H1 (cell line): ENCODE results near the gene THAP4. TPM values are rescaled to one million over a fixed set of nuclear protein-coding genes. Genes with fewer than 3 reads are reported as not detected.

ENCODE experiments used
- CTCF ChIA-PET: fragments of 300-600 bp; sonication (Branson Sonifier 250); formaldehyde crosslinking; loops from one replicate; lab custom pipeline; 2021; ENCODE audit not compliant: partially characterized antibody; lab: Charles Lee
- POLR2A ChIA-PET: fragments of 300-600 bp; sonication (Branson Sonifier 250); formaldehyde crosslinking; loops from one replicate; lab custom pipeline; 2021; ENCODE audit warnings: inconsistent platforms; ENCODE audit not compliant: partially characterized antibody; lab: Charles Lee
- DNase-seq, 2 experiments: peaks; one replicate each; pipeline versions ENCODE4 v3.0.0 to v3.0.0-alpha.2; 2010 to 2022; ENCODE audit warnings: low spot score in 2 of 2, low read depth in 1 of 2, mixed read lengths in 1 of 2
- FAIRE-seq: peaks from 2 replicates; lab custom pipeline; 2011; peaks lifted over from hg19 to GRCh38; lab: Jason Lieb, UNC
- H2AFZ ChIP-seq: 2 replicates; pipeline ENCODE4 v1.8.1; 2012; ENCODE audit warnings: low read length, inconsistent platforms
- H2AK5ac ChIP-seq: 2 replicates; pipeline ENCODE4 v1.6.1; 2013; ENCODE audit warnings: low read depth, low read length
- H2BK120ac ChIP-seq: replicated peaks from 2 replicates; pipeline ENCODE3; 2013; ENCODE audit warnings: low read depth, low read length, inconsistent platforms
- H2BK12ac ChIP-seq: 2 replicates; pipeline ENCODE4 v1.6.1; 2013; ENCODE audit warnings: low read depth, low read length
- H2BK15ac ChIP-seq: 2 replicates; pipeline ENCODE4 v1.6.1; 2013; ENCODE audit warnings: low read length
- H2BK20ac ChIP-seq: 2 replicates; pipeline ENCODE4 v1.6.1; 2013; ENCODE audit warnings: low read length
- H2BK5ac ChIP-seq: 2 replicates; pipeline ENCODE4 v1.6.1; 2013; ENCODE audit warnings: low read depth, low read length
- H3K14ac ChIP-seq: 2 replicates; pipeline ENCODE4 v1.6.1; 2013; ENCODE audit warnings: inconsistent platforms; ENCODE audit not compliant: insufficient read length
- H3K18ac ChIP-seq: 2 replicates; pipeline ENCODE4 v1.6.1; 2013; ENCODE audit warnings: low read length; ENCODE audit errors: extremely low read depth
- H3K23ac ChIP-seq: 2 replicates; pipeline ENCODE4 v1.6.1; 2013; ENCODE audit warnings: inconsistent platforms; ENCODE audit not compliant: insufficient read length
- H3K23me2 ChIP-seq: 2 replicates; pipeline ENCODE4 v1.6.1; 2013; ENCODE audit warnings: low read depth, low read length
- H3K27ac ChIP-seq: 2 replicates; pipeline ENCODE4 v1.6.1; 2011; ENCODE audit warnings: low read depth, low read length, inconsistent platforms
- H3K27me3 ChIP-seq, 4 experiments: replicated peaks in 1 of 4; 1 replicate in 1 of 4; 2 replicates in 3 of 4; pipeline versions ENCODE4 v1.6.1 to v1.8.1; 2011 to 2013; ENCODE audit warnings: low read length in 3 of 4, mild to moderate bottlenecking in 3 of 4, inconsistent platforms in 2 of 4, mixed read lengths in 2 of 4, moderate library complexity in 1 of 4; ENCODE audit not compliant: control insufficient read depth in 3 of 4, insufficient read depth in 3 of 4; ENCODE audit errors: extremely low read depth in 1 of 4
- H3K36me3 ChIP-seq, 4 experiments: 2 replicates each; pipeline versions ENCODE4 v1.6.1 to v1.8.1; 2011 to 2013; ENCODE audit warnings: mild to moderate bottlenecking in 4 of 4, low read length in 3 of 4, moderate library complexity in 2 of 4, control low read depth in 1 of 4, inconsistent platforms in 1 of 4; ENCODE audit not compliant: insufficient read depth in 4 of 4, control insufficient read depth in 2 of 4
- H3K4ac ChIP-seq: replicated peaks from 2 replicates; pipeline ENCODE3; 2013; ENCODE audit warnings: low read length, low read depth, mixed read lengths, inconsistent platforms; ENCODE audit not compliant: insufficient read length
- H3K4me1 ChIP-seq, 4 experiments: replicated peaks in 1 of 4; 1 replicate in 1 of 4; 2 replicates in 3 of 4; pipeline versions ENCODE4 v1.6.1 to v1.8.1; 2011 to 2013; ENCODE audit warnings: low read length in 3 of 4, inconsistent platforms in 2 of 4, mixed read lengths in 1 of 4; ENCODE audit not compliant: insufficient read depth in 4 of 4, control insufficient read depth in 3 of 4
- H3K4me2 ChIP-seq, 2 experiments: 2 replicates each; pipeline versions ENCODE4 v1.6.1 to v1.8.1; 2011 to 2013; ENCODE audit warnings: low read depth in 2 of 2, low read length in 2 of 2, control low read depth in 1 of 2, inconsistent platforms in 1 of 2, mild to moderate bottlenecking in 1 of 2; ENCODE audit not compliant: insufficient read depth in 1 of 2
- H3K4me3 ChIP-seq, 4 experiments: fragments of 200-600, 300-600 bp in 1 of 4; sonication (generic), shearing (Covaris generic), sonication (Bioruptor Twin) in 1 of 4; 2 replicates each; pipeline versions ENCODE4 v1.5.1 to v1.8.1; 2011 to 2016; ENCODE audit warnings: low read length in 4 of 4, low read depth in 3 of 4, control low read depth in 2 of 4, inconsistent platforms in 2 of 4, mild to moderate bottlenecking in 2 of 4, mixed read lengths in 1 of 4, moderate library complexity in 1 of 4; ENCODE audit not compliant: insufficient read depth in 2 of 4; ENCODE audit errors: extremely low read depth in 1 of 4
- H3K56ac ChIP-seq: replicated peaks from 2 replicates; pipeline ENCODE3; 2013; ENCODE audit warnings: low read depth, mild to moderate bottlenecking, mixed read lengths, low read length, inconsistent platforms; ENCODE audit not compliant: insufficient read length
- H3K79me1 ChIP-seq: 2 replicates; pipeline ENCODE4 v1.6.1; 2013; ENCODE audit warnings: low read depth, low read length, control low read depth
- H3K79me2 ChIP-seq, 2 experiments: 2 replicates each; pipeline versions ENCODE4 v1.6.1 to v1.8.1; 2012 to 2013; ENCODE audit warnings: low read length in 2 of 2, mild to moderate bottlenecking in 2 of 2, inconsistent platforms in 1 of 2; ENCODE audit not compliant: insufficient read depth in 2 of 2, control insufficient read depth in 1 of 2
- H3K9ac ChIP-seq, 4 experiments: replicated peaks in 1 of 4; 1 replicate in 1 of 4; 2 replicates in 3 of 4; pipeline versions ENCODE4 v1.6.1 to v1.8.1; 2011 to 2013; ENCODE audit warnings: low read depth in 3 of 4, low read length in 3 of 4, control low read depth in 2 of 4, mild to moderate bottlenecking in 2 of 4, moderate library complexity in 2 of 4, inconsistent platforms in 1 of 4; ENCODE audit errors: extremely low read depth in 1 of 4
- H3K9me3 ChIP-seq, 2 experiments: 2 replicates each; pipeline versions ENCODE4 v1.6.1 to v1.8.1; 2012 to 2013; ENCODE audit warnings: mild to moderate bottlenecking in 2 of 2, moderate library complexity in 2 of 2, control low read depth in 1 of 2, inconsistent platforms in 1 of 2, low read depth in 1 of 2, low read length in 1 of 2, mixed read lengths in 1 of 2; ENCODE audit not compliant: insufficient read depth in 2 of 2
- H4K20me1 ChIP-seq, 2 experiments: replicated peaks in 1 of 2; 2 replicates each; pipeline versions ENCODE3 to v1.8.1; 2011 to 2013; ENCODE audit warnings: inconsistent platforms in 2 of 2, low read length in 2 of 2, mild to moderate bottlenecking in 1 of 2; ENCODE audit not compliant: insufficient read depth in 2 of 2, control insufficient read depth in 1 of 2
- H4K5ac ChIP-seq: 2 replicates; pipeline ENCODE4 v1.6.1; 2013; ENCODE audit warnings: low read length, low read depth, mixed read lengths, inconsistent platforms; ENCODE audit not compliant: insufficient read length
- H4K8ac ChIP-seq: 2 replicates; pipeline ENCODE4 v1.8.0; 2013; ENCODE audit warnings: mild to moderate bottlenecking, moderate library complexity, low read length, inconsistent platforms; ENCODE audit not compliant: insufficient read depth; ENCODE audit errors: extremely low read depth
- H4K91ac ChIP-seq: replicated peaks from 2 replicates; pipeline ENCODE3; 2013; ENCODE audit warnings: low read length, mixed read lengths, inconsistent platforms; ENCODE audit not compliant: insufficient read length
- RAD21 ChIP-seq, 2 experiments: IDR thresholded peaks in 1 of 2; conservative IDR thresholded peaks in 1 of 2; 2 replicates each; pipeline ENCODE4 v1.6.1; 2011; ENCODE audit warnings: low read depth in 2 of 2, low read length in 2 of 2, improper control_type of control experiment in 1 of 2, inconsistent platforms in 1 of 2, mild to moderate bottlenecking in 1 of 2, moderate library complexity in 1 of 2
- RBBP5 ChIP-seq: IDR thresholded peaks from 2 replicates; pipeline ENCODE4 v1.7.1; 2012; ENCODE audit warnings: low read depth, mild to moderate bottlenecking, inconsistent platforms, low read length, moderate library complexity, borderline replicate concordance
- TEAD4 ChIP-seq: IDR thresholded peaks from 2 replicates; pipeline ENCODE4 v1.6.1; 2012; ENCODE audit warnings: low read depth, low read length, inconsistent platforms, mixed read lengths
- WGBS, 2 experiments: shearing (Covaris generic) in 1 of 2; methylation state at CpG; one replicate each; pipeline versions ENCODE4 v1.1.6 to v1.1.7; 2013 to 2015; ENCODE audit warnings: low lambda C conversion rate in 2 of 2, mixed read lengths in 2 of 2, inconsistent platforms in 1 of 2, low coverage in 1 of 2, missing lambda C conversion rate in 1 of 2; ENCODE audit not compliant: insufficient replicate concordance in 2 of 2, insufficient coverage in 1 of 2, insufficient read length in 1 of 2; ENCODE audit errors: extremely low coverage in 1 of 2, missing lambda C conversion rate in 1 of 2; 5-methylcytosine and 5-hydroxymethylcytosine counted together
- polyA plus RNA-seq, 7 experiments: library from polyadenylated mRNA; depleted of rRNA in 3 of 7; stranded (reverse) in 5 of 7; unstranded in 2 of 7; fragments of >200 nt in 5 of 7; fragments of 200-250 nt in 2 of 7; gene quantifications; 1 replicate in 5 of 7; 2 replicates in 1 of 7; 4 replicates in 1 of 7; pipeline versions ENCODE4 v1.2.1 to v1.2.3, GENCODE V29; 2011 to 2013; ENCODE audit warnings: missing spikeins in 2 of 7, mixed read lengths in 2 of 7
- total RNA-seq: library from RNA; stranded (reverse); fragmentation: NEBNext Ultra II Directional; extraction: Animal tissue kit (Norgen Biotek cat#: 25700); gene quantifications from 2 replicates; pipeline ENCODE4 v1.2.1, GENCODE V29; 2021
- TF ChIP-seq, protein P1 (sequence below): IDR thresholded peaks from 2 replicates; pipeline ENCODE4 v1.6.1; 2011; ENCODE audit warnings: low read length, improper control_type of control experiment

The THAP4 gene
- total and polyA plus RNA-seq, 2 of the 8 experiments (the other 6 are each of a cell fraction or from before 2014, with no cell fraction given), result 78.9 to 83.6 TPM

DNA sequence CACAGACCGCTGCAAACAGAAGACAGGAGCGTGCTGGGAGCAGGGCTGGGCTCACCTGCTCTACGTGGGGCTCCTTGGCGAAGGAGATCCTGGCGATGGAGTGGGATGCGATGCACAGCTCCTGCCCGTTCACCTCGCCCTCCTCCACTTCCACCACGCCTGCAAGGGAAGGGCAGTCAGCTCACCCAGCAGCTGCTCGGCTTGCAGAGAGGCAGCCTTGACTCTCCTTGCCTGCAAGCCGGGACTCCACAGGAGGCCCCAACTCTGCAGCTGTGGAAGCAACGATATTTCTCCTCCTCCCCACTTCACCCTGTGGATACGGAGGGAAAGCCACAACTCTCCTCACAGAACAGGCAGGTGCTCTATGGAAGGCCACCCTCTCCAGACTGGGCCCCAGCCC lies 35.1 kb downstream of the THAP4 start:
- H3K14ac ChIP-seq, result no peak overlapping the region
- no peak overlapping the region for H4K5ac ChIP-seq
- WGBS, 2 experiments, result 89% methylated on average over 11 of the region's 13 CpGs; no CpG with 5 or more reads in 1 of the 2 experiments
- peaks cover 0 to 4% of the 10 kb centered on the region in 2 experiments for H4K20me1 ChIP-seq
- H2BK5ac ChIP-seq, result no peak overlapping the region
- no peak for TF ChIP-seq RAD21 (IDR thresholded peaks at IDR 0.05 in 1 of 2, conservative IDR thresholded peaks at IDR 0.05 in 1 of 2; ENCODE audit: low read depth in 2 of 2, low read length in 2 of 2)
- no peak for TF ChIP-seq RBBP5
- TF ChIP-seq, protein P1, sequence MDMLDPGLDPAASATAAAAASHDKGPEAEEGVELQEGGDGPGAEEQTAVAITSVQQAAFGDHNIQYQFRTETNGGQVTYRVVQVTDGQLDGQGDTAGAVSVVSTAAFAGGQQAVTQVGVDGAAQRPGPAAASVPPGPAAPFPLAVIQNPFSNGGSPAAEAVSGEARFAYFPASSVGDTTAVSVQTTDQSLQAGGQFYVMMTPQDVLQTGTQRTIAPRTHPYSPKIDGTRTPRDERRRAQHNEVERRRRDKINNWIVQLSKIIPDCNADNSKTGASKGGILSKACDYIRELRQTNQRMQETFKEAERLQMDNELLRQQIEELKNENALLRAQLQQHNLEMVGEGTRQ, result no peak
- TF ChIP-seq TEAD4, result no peak
- ChIA-PET CTCF (no interaction called here), POLR2A (no interaction called here)
- H3K9me3 ChIP-seq, result no peaks in the 10 kb centered on the region
- H3K27me3 ChIP-seq, result no peaks in the 10 kb centered on the region
- no peak overlapping the region for H2AK5ac ChIP-seq
- peaks cover 2% of the 10 kb centered on the region; the same call in 1 of the 2 replicates for H3K79me1 ChIP-seq
- no peaks in the 10 kb centered on the region for H3K23me2 ChIP-seq
- H4K91ac ChIP-seq, result no peak overlapping the region
- H3K9ac ChIP-seq, result no peak overlapping the region
- H2BK120ac ChIP-seq, result no peak overlapping the region
- no peak overlapping the region for H2BK12ac ChIP-seq
- no peak overlapping the region for H3K27ac ChIP-seq
- peaks cover 0 to 14% (median 4%) of the 10 kb centered on the region in 4 experiments; a peak in 7 of 8 replicates for H3K36me3 ChIP-seq
- no peak overlapping the region for H3K4me3 ChIP-seq
- H3K56ac ChIP-seq, result no peak overlapping the region
- no peak overlapping the region for H2BK20ac ChIP-seq
- no peak overlapping the region for H3K4me2 ChIP-seq
- no peak overlapping the region for H2AFZ ChIP-seq
- no peak overlapping the region for H3K4ac ChIP-seq
- no peaks in the 10 kb centered on the region for H3K4me1 ChIP-seq
- H3K18ac ChIP-seq, result no peak overlapping the region
- no peak for DNase-seq
- H3K79me2 ChIP-seq, result no peaks in the 10 kb centered on the region
- no peak overlapping the region for H2BK15ac ChIP-seq
- H4K8ac ChIP-seq, result no peak overlapping the region; the same call in 1 of the 2 replicates
- no peak for FAIRE-seq
- no peak overlapping the region for H3K23ac ChIP-seq
